Metanephros (tissue), 2 donors: ENCODE measurements around the gene TMEM243. TPM values are rescaled to one million over a fixed set of nuclear protein-coding genes. Genes with fewer than 3 reads are reported as not detected.

ENCODE experiments used
- small RNA-seq: library from RNA; depleted of rRNA; stranded (forward); fragments of <200 nt; gene quantifications from one replicate; pipeline ENCODE3, GENCODE V24; 2014; ENCODE audit warnings: low replicate concordance
- total RNA-seq: library from RNA; depleted of rRNA; stranded (reverse); fragments of >200 nt; gene quantifications from one replicate; pipeline ENCODE4 v1.2.3, GENCODE V29; 2014

Gene TMEM243
- total RNA-seq = 32.3 TPM

GRCh38 chr7:87219545-87220025 lies at the start of gene TMEM243:
Gene TMEM243 (minus strand): TSS chr7:87219732. CDS start chr7:87219503, 229 bp downstream.

GRCh38 chr7:87152112-87152896 lies 67.2 kb downstream of the TMEM243 start, which contains the start of gene DMTF1:
Gene DMTF1 (plus strand): TSS chr7:87152453. CDS start chr7:87164942, 12,489 bp downstream.

Small RNA genes lying within 50 kb of the gene (small RNA-seq; reads per million reads assigned to genes)
- not detected for gene RF00019
- not detected for gene RF02271

Other genes with a start within 250 kb of the TMEM243 start
- 8.0 TPM for gene ELAPOR2, start 160.1 kb downstream of the TMEM243 start, total RNA-seq
- 169 TPM for gene DMTF1, start 67.3 kb downstream of the TMEM243 start, total RNA-seq
- gene CROT, start 125.9 kb upstream of the TMEM243 start, total RNA-seq = 18.9 TPM